Measurements from ENCODE around the gene CDC6.
A peak's percentile ranks its signal among the peaks of the same experiment; 100 is the strongest.

CDC6 gene

DNA sequence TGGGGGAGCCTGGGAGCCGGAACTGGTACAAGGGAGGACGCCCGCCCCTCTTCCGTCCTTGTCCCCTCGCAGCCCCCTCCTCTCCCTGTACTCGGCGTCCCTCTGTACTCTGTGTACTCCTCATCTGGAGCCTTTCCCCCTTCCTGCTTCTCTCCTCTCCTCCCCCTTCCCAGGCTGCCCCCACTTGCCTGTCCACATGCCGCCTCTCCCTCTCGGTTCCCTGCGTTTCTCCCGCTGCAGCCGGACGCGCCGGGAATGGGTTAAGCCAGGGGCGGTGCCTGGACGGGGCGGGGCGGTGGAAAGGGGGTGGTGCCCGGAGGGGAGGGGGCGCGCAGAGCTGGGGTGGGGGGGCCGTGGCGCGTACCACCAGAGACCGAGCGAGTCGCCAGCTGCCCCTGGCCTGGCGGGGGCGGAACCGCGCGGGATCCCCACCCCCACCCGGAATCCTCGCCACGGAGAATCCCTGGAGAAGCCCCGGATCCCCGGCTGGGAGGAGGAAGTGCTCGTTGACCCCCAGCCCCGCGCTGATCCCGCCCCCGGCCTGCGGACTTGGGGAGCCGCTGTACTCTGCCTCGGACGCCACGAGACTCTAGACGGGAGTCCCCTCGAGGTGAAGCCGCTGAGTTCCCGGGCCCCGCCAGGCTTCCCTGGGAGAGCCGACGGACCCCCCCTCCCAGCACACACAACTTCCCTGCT lies 54.3 kb downstream of the CDC6 start:
- peak overlapping the region; percentile 81 for H3K4me3 ChIP-seq (ENCODE audit: low read depth, low read length)
- no peaks in the 10 kb centered on the region for H3K36me3 ChIP-seq (replicated peaks)
- in situ Hi-C loops (cut with HindIII; ENCODE audit: low pct_ligation_motif_present, low sequenced_read_pairs), result no loop called here
- H3K27me3 ChIP-seq (replicated peaks), result no peaks in the 10 kb centered on the region
- DNase-seq, result peak; percentile 66
- H3K27ac ChIP-seq, result peak overlapping the region; percentile 96
- TF ChIP-seq, protein P1, sequence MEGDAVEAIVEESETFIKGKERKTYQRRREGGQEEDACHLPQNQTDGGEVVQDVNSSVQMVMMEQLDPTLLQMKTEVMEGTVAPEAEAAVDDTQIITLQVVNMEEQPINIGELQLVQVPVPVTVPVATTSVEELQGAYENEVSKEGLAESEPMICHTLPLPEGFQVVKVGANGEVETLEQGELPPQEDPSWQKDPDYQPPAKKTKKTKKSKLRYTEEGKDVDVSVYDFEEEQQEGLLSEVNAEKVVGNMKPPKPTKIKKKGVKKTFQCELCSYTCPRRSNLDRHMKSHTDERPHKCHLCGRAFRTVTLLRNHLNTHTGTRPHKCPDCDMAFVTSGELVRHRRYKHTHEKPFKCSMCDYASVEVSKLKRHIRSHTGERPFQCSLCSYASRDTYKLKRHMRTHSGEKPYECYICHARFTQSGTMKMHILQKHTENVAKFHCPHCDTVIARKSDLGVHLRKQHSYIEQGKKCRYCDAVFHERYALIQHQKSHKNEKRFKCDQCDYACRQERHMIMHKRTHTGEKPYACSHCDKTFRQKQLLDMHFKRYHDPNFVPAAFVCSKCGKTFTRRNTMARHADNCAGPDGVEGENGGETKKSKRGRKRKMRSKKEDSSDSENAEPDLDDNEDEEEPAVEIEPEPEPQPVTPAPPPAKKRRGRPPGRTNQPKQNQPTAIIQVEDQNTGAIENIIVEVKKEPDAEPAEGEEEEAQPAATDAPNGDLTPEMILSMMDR (IDR thresholded peaks at IDR 0.05; ENCODE audit: low read depth, low read length, missing control alignments), result no peak

DNA sequence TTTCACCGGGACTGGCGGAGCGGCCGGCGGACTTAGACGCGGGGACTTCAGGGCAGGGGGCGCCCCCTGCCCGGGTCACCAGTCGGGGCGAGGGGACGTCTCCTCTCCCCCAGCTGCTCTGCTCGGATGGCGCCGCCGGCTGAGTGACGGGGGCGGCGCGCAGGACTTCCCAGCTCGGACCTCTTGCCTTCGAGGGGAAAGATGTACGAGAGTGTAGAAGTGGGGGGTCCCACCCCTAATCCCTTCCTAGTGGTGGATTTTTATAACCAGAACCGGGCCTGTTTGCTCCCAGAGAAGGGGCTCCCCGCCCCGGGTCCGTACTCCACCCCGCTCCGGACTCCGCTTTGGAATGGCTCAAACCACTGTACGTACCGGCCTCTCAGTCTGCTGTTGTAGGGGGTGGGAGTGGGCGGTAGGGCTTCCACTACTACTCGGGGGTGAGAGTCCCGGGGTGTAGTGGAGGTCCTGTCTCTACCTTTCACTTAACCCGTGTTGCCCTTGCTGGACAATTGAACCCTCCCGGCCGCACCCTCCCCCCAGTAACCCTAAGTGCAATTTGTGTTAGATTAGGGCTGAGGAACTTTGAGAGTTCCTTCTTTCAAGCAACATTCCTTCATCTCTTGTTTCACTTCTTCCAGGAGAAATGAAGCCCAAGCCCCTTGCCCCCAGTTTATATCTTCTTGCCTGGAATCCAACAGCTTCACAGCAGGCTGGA lies 55.0 kb downstream of the CDC6 start:
- no peaks in the 10 kb centered on the region for H3K27me3 ChIP-seq (replicated peaks)
- peak overlapping the region; percentile 96 for H3K27ac ChIP-seq
- no peaks in the 10 kb centered on the region for H3K36me3 ChIP-seq (replicated peaks)
- DNase-seq, result no peak
- peak overlapping the region; percentile 81 for H3K4me3 ChIP-seq (ENCODE audit: low read depth, low read length)
- TF ChIP-seq, protein P1 (IDR thresholded peaks at IDR 0.05; ENCODE audit: low read depth, low read length, missing control alignments), result peak; percentile 1
- in situ Hi-C loops (cut with HindIII; ENCODE audit: low pct_ligation_motif_present, low sequenced_read_pairs), result no loop called here

DNA sequence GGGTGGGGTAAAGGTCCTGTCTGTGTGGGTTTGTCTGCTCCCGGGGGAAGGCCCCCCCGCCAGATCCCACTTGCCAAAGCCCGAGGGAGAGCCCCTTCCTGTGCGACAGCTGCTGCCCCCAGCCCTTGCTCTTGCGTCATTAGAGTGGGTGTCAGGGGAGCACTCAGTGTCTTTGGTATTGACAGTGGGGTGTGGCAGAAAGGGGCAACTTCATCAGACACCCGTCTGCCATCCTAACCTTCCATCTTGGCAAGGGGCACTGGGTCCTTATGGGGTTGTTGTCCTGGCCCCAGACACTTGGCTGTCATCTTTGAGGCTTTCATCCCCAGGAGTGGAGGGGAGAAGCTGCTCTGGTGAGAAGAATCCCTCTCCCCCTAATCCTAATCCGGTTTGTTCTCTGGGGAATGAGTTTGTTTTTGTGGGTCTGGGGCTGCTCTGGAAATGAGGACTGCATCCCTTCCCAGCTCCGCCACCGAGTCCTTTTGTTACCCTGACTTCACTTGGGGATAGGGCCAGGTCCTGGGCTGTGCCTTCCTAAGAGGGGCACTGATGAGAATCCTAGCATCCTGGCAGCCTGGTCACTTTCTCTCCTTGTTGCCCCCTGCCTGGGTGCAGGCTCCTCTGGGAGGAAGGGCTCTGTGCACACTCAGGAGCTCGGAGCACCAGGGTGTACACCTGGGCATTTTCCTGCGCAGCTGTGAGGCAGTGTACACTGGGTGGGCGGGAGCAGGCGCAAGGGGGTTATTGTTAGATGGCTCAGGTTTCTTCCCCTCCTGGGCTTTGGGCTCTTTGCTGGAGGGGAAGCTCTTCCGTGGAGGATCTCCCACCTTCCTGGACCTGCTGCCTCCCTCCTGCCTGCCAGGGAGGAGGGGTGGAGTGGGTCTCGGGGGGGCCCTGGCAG lies 55.8 kb downstream of the CDC6 start:
- Histone ChIP-seq H3K27ac (peak overlapping the region; percentile 96), H3K4me3 (ENCODE audit: low read depth, low read length) (peak overlapping the region; percentile 81), H3K27me3 (replicated peaks) (no peaks in the 10 kb centered on the region), H3K36me3 (replicated peaks) (peaks cover 3% of the 10 kb centered on the region)
- in situ Hi-C loops (cut with HindIII; ENCODE audit: low pct_ligation_motif_present, low sequenced_read_pairs), result no loop called here
- no peak for DNase-seq
- TF ChIP-seq, protein P1 (IDR thresholded peaks at IDR 0.05; ENCODE audit: low read depth, low read length, missing control alignments), result no peak

DNA sequence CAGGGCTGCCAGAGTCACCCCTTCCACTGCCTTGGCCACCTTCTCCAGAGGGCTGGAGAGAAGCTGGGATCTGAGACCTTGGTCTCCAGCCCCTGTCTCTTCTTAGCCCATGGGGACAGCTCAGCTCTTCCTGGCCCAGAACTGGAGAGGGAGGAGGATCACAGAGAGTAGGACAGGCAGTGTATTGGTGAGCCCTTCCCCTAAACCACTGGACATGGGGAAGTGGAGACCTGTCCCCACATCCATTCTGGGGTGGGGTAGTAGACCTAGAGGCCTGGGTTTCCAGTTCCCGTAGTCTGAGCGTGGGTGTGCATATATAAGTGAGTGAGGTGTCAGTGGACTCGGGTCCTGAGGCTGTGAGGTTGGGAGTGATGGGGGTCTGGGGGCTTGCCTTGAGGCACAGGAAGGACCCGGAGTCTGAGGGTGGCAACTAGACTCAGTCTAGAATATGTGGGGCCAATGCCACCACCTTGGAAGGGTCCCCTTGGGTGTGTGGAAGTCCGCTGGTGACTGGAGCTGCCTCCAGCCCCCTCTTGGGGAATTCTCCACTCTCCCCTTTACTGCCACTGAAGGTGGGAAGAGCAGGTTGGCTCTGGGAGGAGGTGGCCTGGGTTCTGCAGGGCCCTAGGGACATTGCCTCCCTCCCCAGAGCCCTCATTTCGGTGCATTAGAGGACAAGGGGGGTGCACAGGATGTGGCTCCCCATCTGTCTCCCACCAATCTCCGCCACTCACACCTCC lies 56.9 kb downstream of the CDC6 start:
- Histone ChIP-seq H3K27ac (peak overlapping the region; percentile 65), H3K36me3 (replicated peaks) (peaks cover 14% of the 10 kb centered on the region), H3K27me3 (replicated peaks) (no peaks in the 10 kb centered on the region), H3K4me3 (ENCODE audit: low read depth, low read length) (peak overlapping the region; percentile 81)
- no peak for DNase-seq
- TF ChIP-seq, protein P1 (IDR thresholded peaks at IDR 0.05; ENCODE audit: low read depth, low read length, missing control alignments), result no peak
- in situ Hi-C loops (cut with HindIII; ENCODE audit: low pct_ligation_motif_present, low sequenced_read_pairs), result no loop called here
